ENCODE data around the gene RIC8B. TPM values are rescaled to one million over a fixed set of nuclear protein-coding genes. Genes with fewer than 3 reads are reported as not detected.

The RIC8B gene
- total RNA-seq, 1 experiment from 2014 or later = 29.0 TPM

GRCh38 chr12:106903241-106903945, 128.9 kb downstream of the RIC8B start:
- Mint-ChIP-seq H3K4me1 (peaks cover 16 to 22% of the 10 kb centered on the region in 2 experiments), H3K36me3 (ENCODE audit: insufficient read depth in 1 of 3, low read depth in 3 of 3) (no peaks in the 10 kb centered on the region), H3K4me3 (peak overlapping the region; percentile 62 to 78), H3K27ac (no peak overlapping the region), H3K9me3 (no peaks in the 10 kb centered on the region; a peak in 1 of 5 replicates), H3K27me3 (ENCODE audit: low read depth) (peaks cover 52% of the 10 kb centered on the region)
- no peak overlapping the region for H4K5ac ChIP-seq (ENCODE audit: insufficient read length, low read depth, low read length)
- H2BK15ac ChIP-seq (ENCODE audit: low read depth, low read length) = no peak overlapping the region
- peaks cover 2% of the 10 kb centered on the region; the same call in 1 of the 2 replicates for H3K27me3 ChIP-seq (ENCODE audit: insufficient read depth, low read length)
- no peak overlapping the region for H4K8ac ChIP-seq (replicated peaks; ENCODE audit: insufficient read length, low read depth, low read length)
- no peak overlapping the region for H3K9ac ChIP-seq (ENCODE audit: extremely low read depth, insufficient read length, low read length)
- TF ChIP-seq CTCF (conservative IDR thresholded peaks at IDR 0.05) = no peak
- DNase-seq = peak; percentile 96
- H2BK20ac ChIP-seq (ENCODE audit: low read depth, low read length, poor library complexity, severe bottlenecking) = no peak overlapping the region
- no peak overlapping the region for H3K18ac ChIP-seq (ENCODE audit: insufficient read length, low read depth, low read length)
- no peaks in the 10 kb centered on the region for H3K4me1 ChIP-seq (ENCODE audit: insufficient read depth, low read length)
- peak overlapping the region; percentile 43 for H3K4me2 ChIP-seq (ENCODE audit: insufficient read depth, insufficient read length, low read length)
- no peaks in the 10 kb centered on the region for H3K79me1 ChIP-seq (ENCODE audit: insufficient read depth, low read depth, low read length, poor library complexity, severe bottlenecking)
- no peak overlapping the region for H3K23ac ChIP-seq (ENCODE audit: insufficient read length, low read depth, low read length)
- H2AK5ac ChIP-seq (ENCODE audit: insufficient read length, low read length) = no peak overlapping the region
- H3K4ac ChIP-seq (ENCODE audit: low read depth, low read length) = no peak overlapping the region
- H3K23me2 ChIP-seq (ENCODE audit: insufficient read length, low read depth, low read length, poor library complexity, severe bottlenecking) = peaks cover 4% of the 10 kb centered on the region
- no peaks in the 10 kb centered on the region for H3K9me3 ChIP-seq (ENCODE audit: control insufficient read depth, low read depth, low read length)
- H2BK12ac ChIP-seq (ENCODE audit: insufficient read length, low read depth, low read length) = no peak overlapping the region
- H2AFZ ChIP-seq (ENCODE audit: low read length) = no peak overlapping the region
- H3K27ac ChIP-seq (ENCODE audit: insufficient read length, low read depth, low read length) = no peak overlapping the region
- no peak overlapping the region for H3K56ac ChIP-seq (ENCODE audit: insufficient read length, low read depth, low read length)
- H3K14ac ChIP-seq (ENCODE audit: insufficient read depth, low read length) = no peak overlapping the region
- H2BK5ac ChIP-seq (ENCODE audit: insufficient read length, low read length) = no peak overlapping the region
- no peaks in the 10 kb centered on the region for H4K20me1 ChIP-seq (ENCODE audit: control insufficient read depth, insufficient read depth, insufficient read length)
- H2BK120ac ChIP-seq (ENCODE audit: low read depth, low read length, poor library complexity, severe bottlenecking) = no peak overlapping the region
- H3K79me2 ChIP-seq (ENCODE audit: insufficient read depth, low read length) = no peaks in the 10 kb centered on the region
- no peak overlapping the region for H3T11ph ChIP-seq (ENCODE audit: low read length)
- H4K91ac ChIP-seq (ENCODE audit: insufficient read length, low read depth, low read length) = no peak overlapping the region
- whole genome bisulfite sequencing (ENCODE audit: extremely low coverage, insufficient read length, low lambda C conversion rate) = no CpG with 5 or more reads among the region's 28 CpGs

All from H9 (cell line).